IMR-90 (cell line): Measurements from ENCODE around the gene ELAVL1.

Experiments used
- RAD21 ChIP-seq: IDR thresholded peaks from 2 replicates; pipeline ENCODE4 v1.6.1; 2012; ENCODE audit warnings: low read length, improper control_type of control experiment
- SMC3 ChIP-seq: fragments of 150-350 bp; IDR thresholded peaks from 2 replicates; pipeline ENCODE4 v1.6.1; 2016; ENCODE audit warnings: low read depth, mild to moderate bottlenecking, antibody characterized with exemption, low read length, moderate library complexity
- TF ChIP-seq, protein P1 (sequence below): conservative IDR thresholded peaks from 2 replicates; pipeline ENCODE4 v1.5.1; 2012; ENCODE audit warnings: mild to moderate bottlenecking, low read depth, low read length, improper control_type of control experiment
- TF ChIP-seq, protein P2 (sequence below): fragments of 150-350 bp; IDR thresholded peaks from 2 replicates; pipeline ENCODE4 v1.6.1; 2017; ENCODE audit warnings: mild to moderate bottlenecking, antibody characterized with exemption, low read length, low read depth

DNA sequence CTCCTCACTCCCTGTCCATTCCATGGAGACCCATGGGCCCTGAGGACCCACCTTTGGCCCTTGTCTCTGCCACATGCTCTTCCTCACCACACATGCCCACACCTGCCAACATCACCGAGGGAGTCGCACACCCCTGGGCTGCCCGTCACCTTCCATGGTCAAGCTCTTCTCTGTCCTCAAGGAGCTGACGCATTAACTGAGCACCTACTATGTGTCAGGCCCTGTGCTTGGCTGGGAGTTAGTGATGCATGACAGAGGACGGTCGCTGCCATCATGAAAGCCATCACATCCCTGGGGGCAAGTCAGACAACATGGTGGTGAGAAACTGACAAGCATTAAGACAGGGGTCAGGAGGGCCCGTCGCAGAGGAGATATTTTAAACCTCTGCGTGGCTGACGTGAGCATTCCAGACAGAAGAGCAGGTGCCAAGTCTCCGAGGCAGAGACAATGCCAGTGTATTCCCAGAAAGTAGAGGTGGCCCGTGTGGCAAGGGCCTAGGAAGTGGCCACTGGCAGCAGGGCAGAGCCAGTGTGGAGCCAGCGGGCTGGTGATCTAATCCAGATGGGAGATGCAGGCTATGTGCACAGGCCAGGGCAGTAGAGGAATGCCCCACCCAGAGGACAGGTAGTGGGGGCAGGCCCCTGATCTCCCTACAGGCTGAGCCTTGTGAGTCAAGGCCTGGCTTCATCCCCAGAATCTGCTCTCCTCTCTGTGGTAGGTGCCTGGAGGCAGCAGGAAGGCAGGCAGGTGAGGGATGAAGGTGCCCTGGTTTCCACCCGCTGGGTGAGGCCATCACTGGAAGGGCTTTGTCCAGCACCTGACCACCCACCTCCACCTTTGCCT is 21.2 kb downstream of the ELAVL1 start:
- TF ChIP-seq, protein P1, sequence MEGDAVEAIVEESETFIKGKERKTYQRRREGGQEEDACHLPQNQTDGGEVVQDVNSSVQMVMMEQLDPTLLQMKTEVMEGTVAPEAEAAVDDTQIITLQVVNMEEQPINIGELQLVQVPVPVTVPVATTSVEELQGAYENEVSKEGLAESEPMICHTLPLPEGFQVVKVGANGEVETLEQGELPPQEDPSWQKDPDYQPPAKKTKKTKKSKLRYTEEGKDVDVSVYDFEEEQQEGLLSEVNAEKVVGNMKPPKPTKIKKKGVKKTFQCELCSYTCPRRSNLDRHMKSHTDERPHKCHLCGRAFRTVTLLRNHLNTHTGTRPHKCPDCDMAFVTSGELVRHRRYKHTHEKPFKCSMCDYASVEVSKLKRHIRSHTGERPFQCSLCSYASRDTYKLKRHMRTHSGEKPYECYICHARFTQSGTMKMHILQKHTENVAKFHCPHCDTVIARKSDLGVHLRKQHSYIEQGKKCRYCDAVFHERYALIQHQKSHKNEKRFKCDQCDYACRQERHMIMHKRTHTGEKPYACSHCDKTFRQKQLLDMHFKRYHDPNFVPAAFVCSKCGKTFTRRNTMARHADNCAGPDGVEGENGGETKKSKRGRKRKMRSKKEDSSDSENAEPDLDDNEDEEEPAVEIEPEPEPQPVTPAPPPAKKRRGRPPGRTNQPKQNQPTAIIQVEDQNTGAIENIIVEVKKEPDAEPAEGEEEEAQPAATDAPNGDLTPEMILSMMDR, result no peak
- no peak for TF ChIP-seq RAD21
- TF ChIP-seq, protein P2, sequence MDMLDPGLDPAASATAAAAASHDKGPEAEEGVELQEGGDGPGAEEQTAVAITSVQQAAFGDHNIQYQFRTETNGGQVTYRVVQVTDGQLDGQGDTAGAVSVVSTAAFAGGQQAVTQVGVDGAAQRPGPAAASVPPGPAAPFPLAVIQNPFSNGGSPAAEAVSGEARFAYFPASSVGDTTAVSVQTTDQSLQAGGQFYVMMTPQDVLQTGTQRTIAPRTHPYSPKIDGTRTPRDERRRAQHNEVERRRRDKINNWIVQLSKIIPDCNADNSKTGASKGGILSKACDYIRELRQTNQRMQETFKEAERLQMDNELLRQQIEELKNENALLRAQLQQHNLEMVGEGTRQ, result no peak
- TF ChIP-seq SMC3, result no peak
